ENCODE measurements around the gene ZDHHC24.

- TF ChIP-seq CTCF (IDR thresholded peaks at IDR 0.05; ENCODE audit: low read length), result no peak
- no peak for TF ChIP-seq EZH2 (IDR thresholded peaks at IDR 0.05; ENCODE audit: borderline replicate concordance, low read length)
These were observed 50.9 kb downstream of the ZDHHC24 start for GRCh38 chr11:66494935-66495334.
